HepG2 (cell line): ENCODE data around the gene FOXL3. TPM values are rescaled to one million over a fixed set of nuclear protein-coding genes. Genes with fewer than 3 reads are reported as not detected.

Experiments used
- ATAC-seq: fragments of 200-7000 bp; cut with Tn5 transposase; 3 replicates; pipeline ENCODE4 v1.9.1; 2020; ENCODE audit warnings: mild to moderate bottlenecking, moderate library complexity
- BruUV-seq: library from RNA; stranded (reverse); fragments of 400-500 nt; replicated peaks from 2 replicates; lab custom pipeline; 2021; lab: Mats Ljungman, UMichigan
- CTCF ChIA-PET: fragments of 300-600 bp; formaldehyde crosslinking; extraction: SDS; loops from one replicate; lab custom pipeline; 2021; ENCODE audit warnings: low total read pairs, inconsistent platforms, low intra/inter-chr PET ratio; lab: Yijun Ruan, JAX
- POLR2A ChIA-PET: fragments of 350-600 bp; sonication (Branson Sonifier 250); formaldehyde crosslinking; loops from one replicate; lab custom pipeline; 2020; ENCODE audit warnings: antibody characterized with exemption, inconsistent platforms; lab: Yijun Ruan, JAX
- DNase-seq: peaks from one replicate; pipeline ENCODE4 v3.0.0-alpha.2; 2015; ENCODE audit warnings: low spot score
- FAIRE-seq: peaks from 3 replicates; lab custom pipeline; 2011; peaks lifted over from hg19 to GRCh38; lab: Jason Lieb, UNC
- H2AFZ ChIP-seq: one replicate; pipeline ENCODE4 v1.6.1; 2011; ENCODE audit warnings: low read length, inconsistent platforms
- H3K27ac ChIP-seq: fragments of 300-600 bp; 3 replicates; pipeline ENCODE4 v1.8.0; 2011; ENCODE audit warnings: mixed run types, mild to moderate bottlenecking, mixed read lengths, low read length, inconsistent platforms; ENCODE audit not compliant: insufficient read depth; ENCODE audit errors: extremely low read length
- H3K27me3 ChIP-seq, 2 experiments: fragments of 200-600 bp in 1 of 2; 2 replicates in 1 of 2; 3 replicates in 1 of 2; pipeline versions ENCODE4 v1.6.0 to v1.8.0; 2011; ENCODE audit warnings: low read length in 2 of 2, mild to moderate bottlenecking in 2 of 2, moderate library complexity in 2 of 2, inconsistent platforms in 1 of 2; ENCODE audit not compliant: insufficient read depth in 2 of 2, control insufficient read depth in 1 of 2
- H3K36me3 ChIP-seq, 2 experiments: fragments of 200-600 bp in 1 of 2; replicated peaks in 1 of 2; 2 replicates in 1 of 2; 3 replicates in 1 of 2; pipeline versions ENCODE4 v1.5.1 to v1.8.0; 2011; ENCODE audit warnings: low read length in 2 of 2, inconsistent platforms in 1 of 2; ENCODE audit not compliant: insufficient read depth in 2 of 2, control insufficient read depth in 1 of 2
- H3K4me1 ChIP-seq: 2 replicates; pipeline ENCODE4 v1.5.1; 2012; ENCODE audit warnings: low read length, inconsistent platforms; ENCODE audit not compliant: insufficient read depth
- H3K4me2 ChIP-seq: 2 replicates; pipeline ENCODE4 v1.6.0; 2011; ENCODE audit warnings: low read depth, low read length, inconsistent platforms
- H3K4me3 ChIP-seq, 3 experiments: fragments of 200-600 bp in 1 of 3; sonication (generic), shearing (Covaris generic) in 1 of 3; replicated peaks in 1 of 3; 2 replicates each; pipeline ENCODE4 v1.5.1; 2011 to 2016; ENCODE audit warnings: low read length in 3 of 3, inconsistent platforms in 2 of 3, low read depth in 2 of 3, mild to moderate bottlenecking in 2 of 3, control low read depth in 1 of 3, mixed read lengths in 1 of 3; ENCODE audit not compliant: insufficient read depth in 1 of 3
- H3K79me2 ChIP-seq: one replicate; pipeline ENCODE4 v1.6.1; 2011; ENCODE audit warnings: low read length, inconsistent platforms; ENCODE audit not compliant: insufficient read depth
- H3K9ac ChIP-seq: 2 replicates; pipeline ENCODE4 v1.6.0; 2011; ENCODE audit warnings: mild to moderate bottlenecking, low read depth, low read length, inconsistent platforms; ENCODE audit not compliant: insufficient read depth
- H3K9me3 ChIP-seq: 2 replicates; pipeline ENCODE4 v1.5.1; 2012; ENCODE audit warnings: mild to moderate bottlenecking, low read length
- H4K20me1 ChIP-seq: 2 replicates; pipeline ENCODE4 v1.6.0; 2011; ENCODE audit warnings: inconsistent platforms, mild to moderate bottlenecking, low read length, moderate library complexity; ENCODE audit not compliant: insufficient read depth
- HMGA1 ChIP-seq: sonication (generic); formaldehyde crosslinking; conservative IDR thresholded peaks from 2 replicates; pipeline ENCODE4 v1.4.0; 2020; ENCODE audit warnings: missing genetic modification reagents
- POLR2G ChIP-seq: fragments of 200-400 bp; formaldehyde crosslinking; IDR thresholded peaks from 2 replicates; pipeline ENCODE4 v1.6.1; 2018; ENCODE audit warnings: mild to moderate bottlenecking, low read depth, low read length, moderate library complexity
- ZBED4 ChIP-seq: sonication (generic); formaldehyde crosslinking; IDR thresholded peaks from 2 replicates; pipeline ENCODE4 v1.4.0; 2020; ENCODE audit warnings: missing genetic modification reagents, borderline replicate concordance
- ZNF235 ChIP-seq: sonication (generic); formaldehyde crosslinking; IDR thresholded peaks from 2 replicates; pipeline ENCODE4 v1.8.1; 2023; ENCODE audit warnings: mild to moderate bottlenecking, missing genetic modification reagents, borderline replicate concordance
- ZNF280D ChIP-seq: sonication (generic); formaldehyde crosslinking; IDR thresholded peaks from 2 replicates; pipeline ENCODE4 v1.5.1; 2020; ENCODE audit warnings: mild to moderate bottlenecking, missing genetic modification reagents
- ZNF703 ChIP-seq: sonication (generic); formaldehyde crosslinking; IDR thresholded peaks from 2 replicates; pipeline ENCODE4 v1.5.1; 2020; ENCODE audit warnings: missing genetic modification reagents, mild to moderate bottlenecking, moderate library complexity, borderline replicate concordance
- ZNF850 ChIP-seq: sonication (generic); formaldehyde crosslinking; conservative IDR thresholded peaks from 2 replicates; pipeline ENCODE4 v1.9.0; 2021; ENCODE audit warnings: mild to moderate bottlenecking, missing genetic modification reagents
- WGBS: methylation state at CpG from one replicate; pipeline ENCODE4 v1.1.6; 2017; ENCODE audit warnings: low lambda C conversion rate; 5-methylcytosine and 5-hydroxymethylcytosine counted together
- in situ Hi-C: cut with HindIII; loops from 2 replicates; pipeline ENCODE4 v1.10.0; 2017; ENCODE audit warnings: low pct_unique_long_range_greater_than_20kb; ENCODE audit not compliant: extremely low pct_ligation_motif_present
- intact Hi-C: fragments of 100-400 bp; cut with micrococcal nuclease; formaldehyde crosslinking; loops from one replicate; pipeline ENCODE4 v1.10.0; 2022; ENCODE audit not compliant: unreplicated experiment
- polyA plus RNA-seq, 8 experiments: library from polyadenylated mRNA; depleted of rRNA in 3 of 8; stranded (reverse) in 7 of 8; unstranded in 1 of 8; fragments of >200 nt; fragmentation: Illumina TruSeq in 4 of 8; extraction: Trizol in 4 of 8; gene quantifications; 2 replicates each; pipeline versions ENCODE4 v1.2.1 to v1.2.3, GENCODE V29; 2011 to 2016; ENCODE audit warnings: low read depth in 4 of 8, missing spikeins in 1 of 8, mixed read lengths in 1 of 8; ENCODE audit not compliant: insufficient read depth in 1 of 8
- total RNA-seq, 5 experiments: library from RNA; depleted of rRNA; stranded (reverse); fragments of >200 nt; fragmentation: Illumina TruSeq; extraction: Trizol; gene quantifications; 2 replicates each; pipeline ENCODE4 v1.2.3, GENCODE V29; 2016; ENCODE audit warnings: low read depth in 1 of 5
- TF ChIP-seq, protein P1 (sequence below): sonication (generic); formaldehyde crosslinking; IDR thresholded peaks from 2 replicates; pipeline ENCODE4 v1.8.1; 2023; ENCODE audit warnings: missing genetic modification reagents, mild to moderate bottlenecking, borderline replicate concordance
- TF ChIP-seq, protein P2 (sequence below): sonication (generic); formaldehyde crosslinking; IDR thresholded peaks from 2 replicates; pipeline ENCODE4 v1.5.1; 2020; ENCODE audit warnings: mild to moderate bottlenecking, missing genetic modification reagents, moderate library complexity

Gene FOXL3
- total and polyA plus RNA-seq, 2 of the 13 experiments (the other 11 are each of a cell fraction or from before 2014, with no cell fraction given): not detected

DNA sequence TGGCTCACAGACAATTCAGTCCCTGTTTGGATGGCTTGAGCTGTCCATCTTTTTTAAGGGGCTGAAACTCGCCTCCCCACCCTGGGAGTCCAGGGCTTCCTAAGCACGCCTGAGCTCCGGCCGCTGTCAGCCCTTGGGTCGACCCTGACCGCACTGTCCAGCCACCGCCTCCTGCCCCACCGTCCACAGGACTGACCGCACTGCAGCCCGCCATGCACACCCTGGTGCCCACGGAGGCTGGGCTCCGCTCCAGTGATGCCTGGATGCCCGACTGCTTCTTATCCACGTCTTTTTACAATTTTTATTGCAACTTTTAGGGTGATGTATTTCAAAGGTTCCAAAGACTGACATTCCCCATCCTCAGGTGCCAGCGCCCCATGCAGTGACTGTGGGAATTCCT is 39.4 kb upstream of the FOXL3 start (continued):
- TF ChIP-seq ZBED4 (CRISPR knock-in tag) (no peak), HMGA1 (CRISPR knock-in tag) (no peak), ZNF280D (CRISPR knock-in tag) (no peak)
- TF ChIP-seq, protein P1, sequence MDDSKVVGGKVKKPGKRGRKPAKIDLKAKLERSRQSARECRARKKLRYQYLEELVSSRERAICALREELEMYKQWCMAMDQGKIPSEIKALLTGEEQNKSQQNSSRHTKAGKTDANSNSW (CRISPR knock-in tag): no peak

- FAIRE-seq (no peak), ATAC-seq (peak; percentile 14; the same call in 1 of the 3 replicates), DNase-seq (no peak)
- Histone ChIP-seq H3K4me2 (no peak overlapping the region), H3K79me2 (no peaks in the 10 kb centered on the region), H3K9me3 (no peaks in the 10 kb centered on the region), H3K27ac (no peak overlapping the region), H4K20me1 (no peaks in the 10 kb centered on the region), H3K9ac (no peak overlapping the region), H2AFZ (no peak overlapping the region), H3K36me3 (peaks cover 15 to 50% of the 10 kb centered on the region in 2 experiments; a peak in 4 of 5 replicates), H3K4me3 (no peak overlapping the region), H3K27me3 (no peaks in the 10 kb centered on the region), H3K4me1 (no peaks in the 10 kb centered on the region)
- no peak for TF ChIP-seq ZNF850 (CRISPR knock-in tag)
- TF ChIP-seq, protein P2, sequence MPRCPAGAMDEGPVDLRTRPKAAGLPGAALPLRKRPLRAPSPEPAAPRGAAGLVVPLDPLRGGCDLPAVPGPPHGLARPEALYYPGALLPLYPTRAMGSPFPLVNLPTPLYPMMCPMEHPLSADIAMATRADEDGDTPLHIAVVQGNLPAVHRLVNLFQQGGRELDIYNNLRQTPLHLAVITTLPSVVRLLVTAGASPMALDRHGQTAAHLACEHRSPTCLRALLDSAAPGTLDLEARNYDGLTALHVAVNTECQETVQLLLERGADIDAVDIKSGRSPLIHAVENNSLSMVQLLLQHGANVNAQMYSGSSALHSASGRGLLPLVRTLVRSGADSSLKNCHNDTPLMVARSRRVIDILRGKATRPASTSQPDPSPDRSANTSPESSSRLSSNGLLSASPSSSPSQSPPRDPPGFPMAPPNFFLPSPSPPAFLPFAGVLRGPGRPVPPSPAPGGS (CRISPR knock-in tag): no peak
- no peak for TF ChIP-seq ZNF235
- no peak for TF ChIP-seq ZNF703 (CRISPR knock-in tag)
- no peak for TF ChIP-seq POLR2G
- CTCF ChIA-PET: no interaction called here
- POLR2A ChIA-PET: no interaction called here
- WGBS: 98% methylated on average over 20 of the region's 20 CpGs
- intact Hi-C loops (no loop called here), in situ Hi-C loops (no loop called here)
- BruUV-seq: no TSS peak
Observed at GRCh38 chr7:251005-251404, 39.0 kb upstream of the FOXL3 start.
